ENCODE data around the gene ST3GAL3. TPM values are rescaled to one million over a fixed set of nuclear protein-coding genes. Genes with fewer than 3 reads are reported as not detected.

The ST3GAL3 gene
- total RNA-seq, 6 experiments from 2014 or later = 6.4 to 14.2 (median 12.0) TPM

- no peak for ATAC-seq
These were observed 246.0 kb downstream of the ST3GAL3 start for GRCh38 chr1:43953361-43953760.

GRCh38 chr1:43954036-43954435, 246.7 kb downstream of the ST3GAL3 start:
- no peak overlapping the region for H3K27ac ChIP-seq
- no peaks in the 10 kb centered on the region for H3K27me3 ChIP-seq
- DNase-seq (no peak), ATAC-seq (no peak)
- no peak overlapping the region for H3K4me3 ChIP-seq
- 86% methylated on average over 1 of the region's 5 CpGs for WGBS (ENCODE audit: insufficient coverage, low coverage, low lambda C conversion rate, missing lambda C conversion rate)
- no peak for TF ChIP-seq POLR2A (IDR thresholded peaks at IDR 0.05)
- no peaks in the 10 kb centered on the region for H3K9me3 ChIP-seq
- intact Hi-C loops (cut with DNase I) = no loop called here
- no peaks in the 10 kb centered on the region for H3K4me1 ChIP-seq
- peaks cover 0 to 32% (median 4%) of the 10 kb centered on the region in 4 donors for H3K36me3 ChIP-seq

More at GRCh38 chr1:43953361-43953760, 246.0 kb downstream of the ST3GAL3 start:
- Histone ChIP-seq H3K4me1 (peaks cover 0 to 3% (median 0%) of the 10 kb centered on the region in 4 donors), H3K4me3 (no peak overlapping the region), H3K36me3 (peaks cover 0 to 25% (median 4%) of the 10 kb centered on the region in 4 donors), H3K27ac (no peak overlapping the region), H3K9me3 (no peaks in the 10 kb centered on the region), H3K27me3 (no peaks in the 10 kb centered on the region)
- DNase-seq = no peak
- intact Hi-C loops (cut with DNase I) = no loop called here
- 80% methylated on average over 1 of the region's 3 CpGs for WGBS (ENCODE audit: insufficient coverage, low coverage, low lambda C conversion rate, missing lambda C conversion rate)
- TF ChIP-seq CTCF (IDR thresholded peaks at IDR 0.05) = no peak
- TF ChIP-seq POLR2A (IDR thresholded peaks at IDR 0.05) = no peak

- intact Hi-C loops (cut with DNase I) = no loop called here
- 50% methylated on average over 1 of the region's 8 CpGs for WGBS (ENCODE audit: insufficient coverage, low coverage, low lambda C conversion rate, missing lambda C conversion rate)
- Histone ChIP-seq H3K4me1 (no peaks in the 10 kb centered on the region), H3K27ac (no peak overlapping the region), H3K4me3 (no peak overlapping the region), H3K27me3 (no peaks in the 10 kb centered on the region), H3K9me3 (no peaks in the 10 kb centered on the region), H3K36me3 (peaks cover 0 to 32% (median 4%) of the 10 kb centered on the region in 4 donors)
- ATAC-seq (no peak), DNase-seq (no peak)
- TF ChIP-seq POLR2A (IDR thresholded peaks at IDR 0.05) (no peak), CTCF (IDR thresholded peaks at IDR 0.05) (no peak)
These were observed 248.9 kb downstream of the ST3GAL3 start for GRCh38 chr1:43956234-43956633.

- Histone ChIP-seq H3K36me3 (peaks cover 0 to 40% (median 8%) of the 10 kb centered on the region in 4 donors), H3K4me3 (no peak overlapping the region), H3K27ac (no peak overlapping the region), H3K27me3 (no peaks in the 10 kb centered on the region), H3K4me1 (no peaks in the 10 kb centered on the region), H3K9me3 (no peaks in the 10 kb centered on the region)
- intact Hi-C loops (cut with DNase I) = no loop called here
- no peak for TF ChIP-seq CTCF (IDR thresholded peaks at IDR 0.05)
- TF ChIP-seq POLR2A (IDR thresholded peaks at IDR 0.05) = no peak
- ATAC-seq (no peak), DNase-seq (no peak)
- no CpG with 5 or more reads among the region's 7 CpGs for WGBS (ENCODE audit: insufficient coverage, low coverage, low lambda C conversion rate, missing lambda C conversion rate)
These were observed 250.2 kb downstream of the ST3GAL3 start for GRCh38 chr1:43957407-43958040.

- no peak for DNase-seq
- TF ChIP-seq CTCF (IDR thresholded peaks at IDR 0.05) (no peak), POLR2A (IDR thresholded peaks at IDR 0.05) (no peak)
- 88% methylated on average over 8 of the region's 9 CpGs for WGBS (ENCODE audit: insufficient coverage, low coverage, low lambda C conversion rate, missing lambda C conversion rate)
- Histone ChIP-seq H3K36me3 (peaks cover 0 to 40% (median 11%) of the 10 kb centered on the region in 4 donors), H3K4me3 (no peak overlapping the region), H3K27ac (no peak overlapping the region), H3K27me3 (no peaks in the 10 kb centered on the region), H3K9me3 (no peaks in the 10 kb centered on the region), H3K4me1 (no peaks in the 10 kb centered on the region)
- intact Hi-C loops (cut with DNase I) = no loop called here
- no peak for ATAC-seq
These were observed 251.3 kb downstream of the ST3GAL3 start for GRCh38 chr1:43958351-43959255.

Measured in right lobe of liver (tissue), 6 donors.